ENCODE results near the gene RPTN.

GRCh38 chr1:152153996-152154395 is 5.0 kb downstream of the RPTN start:
- TF ChIP-seq GATA3 (IDR thresholded peaks at IDR 0.05; ENCODE audit: low read depth, low read length) (no peak), GATA2 (IDR thresholded peaks at IDR 0.05; ENCODE audit: low read depth, low read length) (no peak)
